Kidney (tissue), 14 donors: ENCODE measurements around the gene MTNR1B. TPM values are rescaled to one million over a fixed set of nuclear protein-coding genes. Genes with fewer than 3 reads are reported as not detected.

Experiments
- DNase-seq, 5 donors: peaks; one replicate each; pipeline ENCODE4 v3.0.0-alpha.2; 2013 to 2020
- FAIRE-seq: peaks from 2 replicates; lab custom pipeline; 2012; peaks lifted over from hg19 to GRCh38; lab: Jason Lieb, UNC
- H3K27ac ChIP-seq, 2 donors: one replicate each; pipeline ENCODE4 v1.7.0; 2013; ENCODE audit warnings: low read depth in 2 of 2, low read length in 2 of 2, inconsistent platforms in 1 of 2
- H3K27me3 ChIP-seq: one replicate; pipeline ENCODE4 v1.7.1; 2013; ENCODE audit warnings: low read length, inconsistent platforms; ENCODE audit not compliant: control insufficient read depth, insufficient read depth
- H3K36me3 ChIP-seq, 3 donors: one replicate each; pipeline versions ENCODE4 v1.7.0 to v1.7.1; 2013; ENCODE audit warnings: low read length in 3 of 3, control low read depth in 1 of 3, inconsistent platforms in 1 of 3; ENCODE audit not compliant: insufficient read depth in 3 of 3, control insufficient read depth in 2 of 3
- H3K4me1 ChIP-seq, 3 donors: one replicate each; pipeline versions ENCODE4 v1.7.0 to v1.7.1; 2013; ENCODE audit warnings: low read length in 3 of 3, inconsistent platforms in 1 of 3, low read depth in 1 of 3; ENCODE audit not compliant: control insufficient read depth in 2 of 3, insufficient read depth in 2 of 3
- H3K4me3 ChIP-seq, 3 donors: one replicate each; pipeline versions ENCODE4 v1.7.0 to v1.8.1; 2013; ENCODE audit warnings: low read length in 3 of 3, control low read depth in 1 of 3, inconsistent platforms in 1 of 3
- H3K9ac ChIP-seq, 3 donors: one replicate each; pipeline versions ENCODE4 v1.7.0 to v1.7.1; 2013; ENCODE audit warnings: low read length in 3 of 3, control low read depth in 1 of 3, inconsistent platforms in 1 of 3
- H3K9me3 ChIP-seq, 3 donors: one replicate each; pipeline versions ENCODE4 v1.7.0 to v1.7.1; 2013; ENCODE audit warnings: low read length in 3 of 3, control low read depth in 1 of 3, inconsistent platforms in 1 of 3; ENCODE audit not compliant: control insufficient read depth in 2 of 3, insufficient read depth in 1 of 3
- intact Hi-C: fragments of 100-400 bp; cut with DNase I; formaldehyde crosslinking; loops from one replicate; pipeline ENCODE4 v1.11.1; 2022
- polyA plus RNA-seq: library from polyadenylated mRNA; stranded (reverse); fragments of 350-450 nt; fragmentation: Illumina TruSeq; extraction: RNeasy Lipid Tissue Mini Kit (QIAGEN cat#74804); gene quantifications from one replicate; pipeline ENCODE4 v1.2.3, GENCODE V29; 2014; ENCODE audit warnings: low read depth, low replicate concordance; ENCODE audit not compliant: insufficient read depth
- total RNA-seq: library from RNA; stranded (reverse); fragmentation: NEBNext Ultra II Directional; extraction: Animal tissue kit (Norgen Biotek cat#: 25700); gene quantifications from one replicate; pipeline ENCODE4 v1.2.1, GENCODE V29; 2021
- TF ChIP-seq, protein P1 (sequence below): IDR thresholded peaks from 3 replicates; pipeline ENCODE4 v1.5.1; 2012; ENCODE audit warnings: mild to moderate bottlenecking, moderate library complexity, borderline replicate concordance; ENCODE audit not compliant: insufficient read depth; ENCODE audit errors: extremely low read depth
- donor health status: control.
- donor health status: control.
- donor health status: control.
- donor health status: control.
- donor health status: control.
- donor health status: DM: yes; HTN: yes; CAD: no.
- donor health status: Normal renal cell carcinoma (clear cell type).

Gene MTNR1B
- total and polyA plus RNA-seq, 2 donors from 2014 or later = not detected

GRCh38 chr11:92929246-92929645, 40.2 kb upstream of the MTNR1B start:
- Histone ChIP-seq H3K9ac (no peak overlapping the region), H3K9me3 (no peaks in the 10 kb centered on the region), H3K4me3 (no peak overlapping the region), H3K27me3 (no peaks in the 10 kb centered on the region), H3K27ac (no peak overlapping the region), H3K36me3 (no peaks in the 10 kb centered on the region), H3K4me1 (no peaks in the 10 kb centered on the region)
- TF ChIP-seq, protein P1, sequence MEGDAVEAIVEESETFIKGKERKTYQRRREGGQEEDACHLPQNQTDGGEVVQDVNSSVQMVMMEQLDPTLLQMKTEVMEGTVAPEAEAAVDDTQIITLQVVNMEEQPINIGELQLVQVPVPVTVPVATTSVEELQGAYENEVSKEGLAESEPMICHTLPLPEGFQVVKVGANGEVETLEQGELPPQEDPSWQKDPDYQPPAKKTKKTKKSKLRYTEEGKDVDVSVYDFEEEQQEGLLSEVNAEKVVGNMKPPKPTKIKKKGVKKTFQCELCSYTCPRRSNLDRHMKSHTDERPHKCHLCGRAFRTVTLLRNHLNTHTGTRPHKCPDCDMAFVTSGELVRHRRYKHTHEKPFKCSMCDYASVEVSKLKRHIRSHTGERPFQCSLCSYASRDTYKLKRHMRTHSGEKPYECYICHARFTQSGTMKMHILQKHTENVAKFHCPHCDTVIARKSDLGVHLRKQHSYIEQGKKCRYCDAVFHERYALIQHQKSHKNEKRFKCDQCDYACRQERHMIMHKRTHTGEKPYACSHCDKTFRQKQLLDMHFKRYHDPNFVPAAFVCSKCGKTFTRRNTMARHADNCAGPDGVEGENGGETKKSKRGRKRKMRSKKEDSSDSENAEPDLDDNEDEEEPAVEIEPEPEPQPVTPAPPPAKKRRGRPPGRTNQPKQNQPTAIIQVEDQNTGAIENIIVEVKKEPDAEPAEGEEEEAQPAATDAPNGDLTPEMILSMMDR = no peak
- intact Hi-C loops = no loop called here
- FAIRE-seq (no peak), DNase-seq (no peak)

DNA sequence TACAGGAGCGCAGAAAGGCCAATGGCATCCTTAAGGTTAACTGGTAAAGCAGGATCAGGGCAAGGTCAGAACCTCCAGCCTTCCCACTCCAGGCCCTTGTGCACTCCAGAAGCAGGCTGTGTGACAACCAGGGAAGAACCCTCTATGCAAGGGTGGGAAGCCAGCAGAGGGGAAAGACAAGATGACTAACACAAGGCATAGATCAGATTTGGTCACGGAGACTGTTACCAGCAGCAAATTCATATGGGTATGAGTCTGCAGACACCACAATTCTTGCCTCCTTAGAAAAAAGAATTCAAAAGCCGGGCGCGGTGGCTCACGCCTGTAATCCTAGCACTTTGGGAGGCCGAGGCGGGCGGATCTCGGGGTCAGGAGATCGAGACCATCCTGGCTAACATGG, 39.8 kb upstream of the MTNR1B start:
- no peaks in the 10 kb centered on the region for H3K9me3 ChIP-seq

GRCh38 chr11:92931746-92932422, 37.6 kb upstream of the MTNR1B start:
- no peak overlapping the region for H3K9ac ChIP-seq
- intact Hi-C loops = no loop called here
- H3K27me3 ChIP-seq = no peaks in the 10 kb centered on the region
- TF ChIP-seq, protein P1 = no peak
- no peaks in the 10 kb centered on the region for H3K4me1 ChIP-seq
- H3K4me3 ChIP-seq = no peak overlapping the region
- DNase-seq (peak in 2 of 5 donors; percentile 30 to 52), FAIRE-seq (no peak)
- no peak overlapping the region for H3K27ac ChIP-seq
- no peaks in the 10 kb centered on the region for H3K9me3 ChIP-seq
- no peaks in the 10 kb centered on the region for H3K36me3 ChIP-seq

More for the DNA sequence above, 39.8 kb upstream of the MTNR1B start:
- TF ChIP-seq, protein P1 = no peak
- H3K4me3 ChIP-seq = no peak overlapping the region
- no peak for DNase-seq
- H3K36me3 ChIP-seq = no peaks in the 10 kb centered on the region
- H3K27me3 ChIP-seq = no peaks in the 10 kb centered on the region
- no peak overlapping the region for H3K9ac ChIP-seq
- no peaks in the 10 kb centered on the region for H3K4me1 ChIP-seq
- no peak for FAIRE-seq
- intact Hi-C loops = no loop called here
- no peak overlapping the region for H3K27ac ChIP-seq
